ENCODE measurements around the gene KCTD19.

DNA sequence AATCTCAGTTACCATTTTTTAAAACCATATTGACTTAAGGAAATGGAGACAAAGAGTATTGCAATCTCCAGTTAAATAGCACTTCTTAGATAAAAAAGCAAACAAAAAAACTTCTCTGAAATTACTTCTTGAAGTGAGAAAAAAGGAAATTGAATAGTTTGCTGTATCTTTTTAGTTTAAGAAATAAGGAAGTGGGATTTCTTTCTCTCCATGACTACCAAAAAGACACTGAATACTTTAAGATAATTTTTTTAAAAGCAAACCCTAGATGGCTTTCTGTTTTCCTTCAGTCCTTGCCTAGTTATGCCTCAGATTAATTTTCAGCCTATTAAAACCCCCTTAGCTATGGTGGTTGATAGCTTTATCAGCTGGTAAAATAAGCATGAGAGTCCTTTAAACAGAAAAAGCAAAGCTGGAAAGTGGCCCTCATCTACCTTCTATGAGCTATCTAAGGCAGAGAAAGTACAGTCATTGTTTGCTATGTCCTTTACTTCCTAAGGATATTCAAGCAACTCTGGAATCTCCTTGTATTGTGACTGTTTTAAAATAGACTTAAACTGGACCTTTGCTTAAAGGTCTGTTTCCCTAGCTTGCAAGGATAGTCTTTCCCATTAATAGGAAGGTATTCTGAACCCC, 38.2 kb upstream of the KCTD19 start:
- TF ChIP-seq SUZ12 (IDR thresholded peaks at IDR 0.05; ENCODE audit: extremely low read depth, insufficient read depth, insufficient read length) (no peak), YY1 (IDR thresholded peaks at IDR 0.05; ENCODE audit: insufficient read depth, insufficient read length) (no peak), ZNF274 (IDR thresholded peaks at IDR 0.05; ENCODE audit: low read depth, low read length) (no peak)
